ENCODE results near the gene MRPL28. TPM values are rescaled to one million over a fixed set of nuclear protein-coding genes. Genes with fewer than 3 reads are reported as not detected.

Gene MRPL28
- total RNA-seq, 2 donors from 2014 or later: 137 to 138 TPM

DNA sequence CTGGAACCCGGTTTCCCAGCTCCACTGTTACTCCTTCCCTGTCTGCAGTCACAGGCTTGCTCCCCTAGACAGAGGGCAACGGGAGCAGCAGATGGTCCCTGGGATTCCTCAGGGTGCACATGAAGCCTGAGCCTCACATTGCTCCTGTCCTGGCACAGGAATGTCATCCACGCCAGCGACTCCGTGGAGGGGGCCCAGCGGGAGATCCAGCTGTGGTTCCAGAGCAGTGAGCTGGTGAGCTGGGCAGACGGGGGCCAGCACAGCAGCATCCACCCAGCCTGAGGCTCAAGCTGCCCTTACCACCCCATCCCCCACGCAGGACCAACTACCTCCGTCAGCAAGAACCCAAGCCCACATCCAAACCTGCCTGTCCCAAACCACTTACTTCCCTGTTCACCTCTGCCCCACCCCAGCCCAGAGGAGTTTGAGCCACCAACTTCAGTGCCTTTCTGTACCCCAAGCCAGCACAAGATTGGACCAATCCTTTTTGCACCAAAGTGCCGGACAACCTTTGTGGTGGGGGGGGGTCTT is 29.8 kb upstream of the MRPL28 start:
- 82 to 92% methylated on average over 8 to 9 of the region's 10 CpGs for WGBS, 2 experiments (ENCODE audit: insufficient coverage in 1 of 2, insufficient read length in 1 of 2)
- Histone ChIP-seq H3K36me3 (ENCODE audit: control insufficient read depth, insufficient read depth, low read length) (no peaks in the 10 kb centered on the region), H3K9ac (ENCODE audit: extremely low read depth, low read length, poor library complexity, severe bottlenecking) (no peak overlapping the region), H3K9me3 (ENCODE audit: control insufficient read depth, low read length) (no peaks in the 10 kb centered on the region), H3K27ac (ENCODE audit: low read depth, low read length) (no peak overlapping the region), H3K4me1 (ENCODE audit: control insufficient read depth, insufficient read depth, low read length) (peaks cover 3% of the 10 kb centered on the region), H3K27me3 (ENCODE audit: control insufficient read depth, insufficient read depth, low read length, poor library complexity, severe bottlenecking) (no peaks in the 10 kb centered on the region), H3K4me3 (ENCODE audit: low read length) (no peak overlapping the region)
- H3K27ac Mint-ChIP-seq: no peak overlapping the region
- H3K4me3 Mint-ChIP-seq: peak overlapping the region; percentile 74
- peaks cover 12% of the 10 kb centered on the region for H3K4me1 Mint-ChIP-seq
- peak; percentile 56 for DNase-seq
- peaks cover 3% of the 10 kb centered on the region for H3K36me3 Mint-ChIP-seq (ENCODE audit: low read depth)
- no peaks in the 10 kb centered on the region for H3K9me3 Mint-ChIP-seq
- no peak for TF ChIP-seq CTCF (conservative IDR thresholded peaks at IDR 0.05)
- no peaks in the 10 kb centered on the region for H3K27me3 Mint-ChIP-seq (ENCODE audit: insufficient read depth)

- Mint-ChIP-seq H3K27ac (peak overlapping the region; percentile 26), H3K9me3 (no peaks in the 10 kb centered on the region), H3K36me3 (ENCODE audit: low read depth) (peaks cover 3% of the 10 kb centered on the region), H3K4me3 (no peak overlapping the region), H3K4me1 (peaks cover 12% of the 10 kb centered on the region), H3K27me3 (ENCODE audit: insufficient read depth) (no peaks in the 10 kb centered on the region)
- peak; percentile 44 for DNase-seq
- no peak overlapping the region for H3K4me3 ChIP-seq (ENCODE audit: low read length)
- 90 to 91% methylated on average over 17 to 22 of the region's 22 CpGs for WGBS, 2 experiments (ENCODE audit: insufficient coverage in 1 of 2, insufficient read length in 1 of 2)
- H3K36me3 ChIP-seq (ENCODE audit: control insufficient read depth, insufficient read depth, low read length): no peaks in the 10 kb centered on the region
- H3K9ac ChIP-seq (ENCODE audit: extremely low read depth, low read length, poor library complexity, severe bottlenecking): no peak overlapping the region
- H3K4me1 ChIP-seq (ENCODE audit: control insufficient read depth, insufficient read depth, low read length): peaks cover 3% of the 10 kb centered on the region
- H3K9me3 ChIP-seq (ENCODE audit: control insufficient read depth, low read length): no peaks in the 10 kb centered on the region
- no peaks in the 10 kb centered on the region for H3K27me3 ChIP-seq (ENCODE audit: control insufficient read depth, insufficient read depth, low read length, poor library complexity, severe bottlenecking)
- no peak overlapping the region for H3K27ac ChIP-seq (ENCODE audit: low read depth, low read length)
- no peak for TF ChIP-seq CTCF (conservative IDR thresholded peaks at IDR 0.05)
Observed at GRCh38 chr16:399340-400019, 29.1 kb upstream of the MRPL28 start.

GRCh38 chr16:398561-399339 is 28.4 kb upstream of the MRPL28 start:
- 89 to 93% methylated on average over 15 to 24 of the region's 24 CpGs for WGBS, 2 experiments (ENCODE audit: insufficient coverage in 1 of 2, insufficient read length in 1 of 2)
- peak; percentile 39 for TF ChIP-seq CTCF (conservative IDR thresholded peaks at IDR 0.05)
- no peaks in the 10 kb centered on the region for H3K27me3 Mint-ChIP-seq (ENCODE audit: insufficient read depth)
- peaks cover 12% of the 10 kb centered on the region for H3K4me1 Mint-ChIP-seq
- peak overlapping the region; percentile 82 for H3K27ac Mint-ChIP-seq
- peaks cover 3% of the 10 kb centered on the region for H3K36me3 Mint-ChIP-seq (ENCODE audit: low read depth)
- DNase-seq: peak; percentile 86
- no peak overlapping the region for H3K27ac ChIP-seq (ENCODE audit: low read depth, low read length)
- H3K9ac ChIP-seq (ENCODE audit: extremely low read depth, low read length, poor library complexity, severe bottlenecking): no peak overlapping the region
- peak overlapping the region; percentile 52 for H3K4me3 Mint-ChIP-seq
- H3K27me3 ChIP-seq (ENCODE audit: control insufficient read depth, insufficient read depth, low read length, poor library complexity, severe bottlenecking): no peaks in the 10 kb centered on the region
- peaks cover 3% of the 10 kb centered on the region for H3K4me1 ChIP-seq (ENCODE audit: control insufficient read depth, insufficient read depth, low read length)
- H3K36me3 ChIP-seq (ENCODE audit: control insufficient read depth, insufficient read depth, low read length): no peaks in the 10 kb centered on the region
- H3K4me3 ChIP-seq (ENCODE audit: low read length): peak overlapping the region; percentile 58
- no peaks in the 10 kb centered on the region for H3K9me3 ChIP-seq (ENCODE audit: control insufficient read depth, low read length)
- H3K9me3 Mint-ChIP-seq: no peaks in the 10 kb centered on the region

Data from endodermal cell (in vitro differentiated cells).